ENCODE results near the gene SCAMP4. TPM values are rescaled to one million over a fixed set of nuclear protein-coding genes. Genes with fewer than 3 reads are reported as not detected.
A peak's percentile ranks its signal among the peaks of the same experiment; 100 is the strongest.

SCAMP4 gene
- total and polyA plus RNA-seq, 2 of the 13 experiments (the other 11 are each of a cell fraction or from before 2014, with no cell fraction given): 10.7 to 13.7 TPM

DNA sequence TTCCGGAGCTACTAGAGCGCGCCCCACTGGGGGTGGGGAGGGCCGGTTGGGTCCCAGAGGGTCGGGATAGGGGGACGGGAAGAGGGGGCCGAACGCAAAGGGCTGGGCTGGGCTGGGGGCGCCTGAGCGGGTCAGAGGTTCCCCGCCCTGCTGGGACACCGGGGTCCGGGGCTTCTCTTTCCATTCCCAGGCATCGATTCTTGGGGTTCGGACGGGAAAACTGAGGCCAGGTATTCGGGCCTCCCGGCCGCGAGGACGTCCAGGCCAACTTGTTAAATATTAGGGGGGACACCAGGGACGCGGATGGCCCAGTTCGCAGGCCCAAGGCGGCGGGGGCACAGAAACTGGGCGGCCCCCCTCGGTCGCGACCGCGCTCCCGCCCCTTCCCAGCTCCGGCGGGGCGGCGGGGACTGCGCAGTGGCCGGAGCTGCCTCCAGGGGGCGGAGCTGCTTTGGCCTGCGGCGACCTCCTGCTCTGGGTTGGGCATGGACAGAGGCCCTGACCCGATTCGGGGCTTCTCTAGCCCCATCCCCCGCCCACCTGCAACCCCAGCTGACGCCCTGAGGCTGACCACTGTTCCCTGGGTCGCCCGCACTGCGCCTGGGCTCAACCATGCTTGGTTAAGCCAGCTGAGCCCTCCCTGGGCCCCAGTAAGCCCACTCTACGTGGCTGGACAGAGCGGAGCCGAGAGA is 40.6 kb upstream of the SCAMP4 start (continued):
- TF ChIP-seq ZNF589 (CRISPR knock-in tag; conservative IDR thresholded peaks at IDR 0.05) (no peak), PCBP2 (optimal IDR thresholded peaks at IDR 0.05; ENCODE audit: low read depth, low read length, poor library complexity, severe bottlenecking) (no peak), POLR2AphosphoS2 (IDR thresholded peaks at IDR 0.05; ENCODE audit: low read depth, low read length) (no peak), NRL (CRISPR knock-in tag; IDR thresholded peaks at IDR 0.05; ENCODE audit: borderline replicate concordance) (0 out of 2 replicates have a peak, but pooled peaks have one; percentile 55), NCOA5 (CRISPR knock-in tag; IDR thresholded peaks at IDR 0.05) (no peak), MAFF (IDR thresholded peaks at IDR 0.05; ENCODE audit: low read depth, low read length) (no peak), SMAD1 (CRISPR knock-in tag; IDR thresholded peaks at IDR 0.05; ENCODE audit: borderline replicate concordance, low read depth) (no peak), HMGA1 (CRISPR knock-in tag; conservative IDR thresholded peaks at IDR 0.05) (no peak), ZNF777 (CRISPR knock-in tag; IDR thresholded peaks at IDR 0.05) (no peak; the same call in 1 of the 2 replicates), FOSL1 (CRISPR knock-in tag; IDR thresholded peaks at IDR 0.05; ENCODE audit: borderline replicate concordance) (no peak), MTF1 (CRISPR knock-in tag; IDR thresholded peaks at IDR 0.05) (no peak), ESRRA (CRISPR knock-in tag; IDR thresholded peaks at IDR 0.05; ENCODE audit: low read depth) (peak; percentile 47; the same call in 1 of the 2 replicates), NFYB (CRISPR knock-in tag; IDR thresholded peaks at IDR 0.05) (no peak), ZNF234 (CRISPR knock-in tag; conservative IDR thresholded peaks at IDR 0.05) (no peak), NR3C1 (CRISPR knock-in tag; IDR thresholded peaks at IDR 0.05) (no peak), ZNF3 (CRISPR knock-in tag; IDR thresholded peaks at IDR 0.05) (no peak), ZNF749 (CRISPR knock-in tag; IDR thresholded peaks at IDR 0.05; ENCODE audit: borderline replicate concordance) (no peak), STAG1 (CRISPR knock-in tag; IDR thresholded peaks at IDR 0.05) (peak; percentile 65), PTBP1 (IDR thresholded peaks at IDR 0.05; ENCODE audit: low read depth, low read length, poor library complexity, severe bottlenecking) (no peak), ZSCAN25 (CRISPR knock-in tag; IDR thresholded peaks at IDR 0.05) (no peak), LCORL (IDR thresholded peaks at IDR 0.05) (no peak), LCORL (CRISPR knock-in tag; IDR thresholded peaks at IDR 0.05) (peak; percentile 68), ZMAT3 (CRISPR knock-in tag; conservative IDR thresholded peaks at IDR 0.05) (no peak)
- TF ChIP-seq, protein P1, sequence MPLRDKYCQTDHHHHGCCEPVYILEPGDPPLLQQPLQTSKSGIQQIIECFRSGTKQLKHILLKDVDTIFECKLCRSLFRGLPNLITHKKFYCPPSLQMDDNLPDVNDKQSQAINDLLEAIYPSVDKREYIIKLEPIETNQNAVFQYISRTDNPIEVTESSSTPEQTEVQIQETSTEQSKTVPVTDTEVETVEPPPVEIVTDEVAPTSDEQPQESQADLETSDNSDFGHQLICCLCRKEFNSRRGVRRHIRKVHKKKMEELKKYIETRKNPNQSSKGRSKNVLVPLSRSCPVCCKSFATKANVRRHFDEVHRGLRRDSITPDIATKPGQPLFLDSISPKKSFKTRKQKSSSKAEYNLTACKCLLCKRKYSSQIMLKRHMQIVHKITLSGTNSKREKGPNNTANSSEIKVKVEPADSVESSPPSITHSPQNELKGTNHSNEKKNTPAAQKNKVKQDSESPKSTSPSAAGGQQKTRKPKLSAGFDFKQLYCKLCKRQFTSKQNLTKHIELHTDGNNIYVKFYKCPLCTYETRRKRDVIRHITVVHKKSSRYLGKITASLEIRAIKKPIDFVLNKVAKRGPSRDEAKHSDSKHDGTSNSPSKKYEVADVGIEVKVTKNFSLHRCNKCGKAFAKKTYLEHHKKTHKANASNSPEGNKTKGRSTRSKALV (CRISPR knock-in tag; IDR thresholded peaks at IDR 0.05): no peak
- TF ChIP-seq, protein P2, sequence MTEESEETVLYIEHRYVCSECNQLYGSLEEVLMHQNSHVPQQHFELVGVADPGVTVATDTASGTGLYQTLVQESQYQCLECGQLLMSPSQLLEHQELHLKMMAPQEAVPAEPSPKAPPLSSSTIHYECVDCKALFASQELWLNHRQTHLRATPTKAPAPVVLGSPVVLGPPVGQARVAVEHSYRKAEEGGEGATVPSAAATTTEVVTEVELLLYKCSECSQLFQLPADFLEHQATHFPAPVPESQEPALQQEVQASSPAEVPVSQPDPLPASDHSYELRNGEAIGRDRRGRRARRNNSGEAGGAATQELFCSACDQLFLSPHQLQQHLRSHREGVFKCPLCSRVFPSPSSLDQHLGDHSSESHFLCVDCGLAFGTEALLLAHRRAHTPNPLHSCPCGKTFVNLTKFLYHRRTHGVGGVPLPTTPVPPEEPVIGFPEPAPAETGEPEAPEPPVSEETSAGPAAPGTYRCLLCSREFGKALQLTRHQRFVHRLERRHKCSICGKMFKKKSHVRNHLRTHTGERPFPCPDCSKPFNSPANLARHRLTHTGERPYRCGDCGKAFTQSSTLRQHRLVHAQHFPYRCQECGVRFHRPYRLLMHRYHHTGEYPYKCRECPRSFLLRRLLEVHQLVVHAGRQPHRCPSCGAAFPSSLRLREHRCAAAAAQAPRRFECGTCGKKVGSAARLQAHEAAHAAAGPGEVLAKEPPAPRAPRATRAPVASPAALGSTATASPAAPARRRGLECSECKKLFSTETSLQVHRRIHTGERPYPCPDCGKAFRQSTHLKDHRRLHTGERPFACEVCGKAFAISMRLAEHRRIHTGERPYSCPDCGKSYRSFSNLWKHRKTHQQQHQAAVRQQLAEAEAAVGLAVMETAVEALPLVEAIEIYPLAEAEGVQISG (CRISPR knock-in tag; IDR thresholded peaks at IDR 0.05): peak; percentile 74; the same call in 1 of the 2 replicates
- TF ChIP-seq, protein P3, sequence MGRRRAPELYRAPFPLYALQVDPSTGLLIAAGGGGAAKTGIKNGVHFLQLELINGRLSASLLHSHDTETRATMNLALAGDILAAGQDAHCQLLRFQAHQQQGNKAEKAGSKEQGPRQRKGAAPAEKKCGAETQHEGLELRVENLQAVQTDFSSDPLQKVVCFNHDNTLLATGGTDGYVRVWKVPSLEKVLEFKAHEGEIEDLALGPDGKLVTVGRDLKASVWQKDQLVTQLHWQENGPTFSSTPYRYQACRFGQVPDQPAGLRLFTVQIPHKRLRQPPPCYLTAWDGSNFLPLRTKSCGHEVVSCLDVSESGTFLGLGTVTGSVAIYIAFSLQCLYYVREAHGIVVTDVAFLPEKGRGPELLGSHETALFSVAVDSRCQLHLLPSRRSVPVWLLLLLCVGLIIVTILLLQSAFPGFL (CRISPR knock-in tag; IDR thresholded peaks at IDR 0.05): no peak
- TF ChIP-seq, protein P4, sequence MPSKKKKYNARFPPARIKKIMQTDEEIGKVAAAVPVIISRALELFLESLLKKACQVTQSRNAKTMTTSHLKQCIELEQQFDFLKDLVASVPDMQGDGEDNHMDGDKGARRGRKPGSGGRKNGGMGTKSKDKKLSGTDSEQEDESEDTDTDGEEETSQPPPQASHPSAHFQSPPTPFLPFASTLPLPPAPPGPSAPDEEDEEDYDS (CRISPR knock-in tag; IDR thresholded peaks at IDR 0.05): no peak

All from HepG2 (cell line).